ENCODE measurements around the gene MICAL2. TPM values are rescaled to one million over a fixed set of nuclear protein-coding genes. Genes with fewer than 3 reads are reported as not detected.

MICAL2 gene
- total RNA-seq, 1 experiment from 2014 or later = 37.4 TPM

GRCh38 chr11:12088531-12088930 lies 21.9 kb upstream of the MICAL2 start:
- CTCF ChIA-PET = interaction anchor here (1.0 to 2.8 kb wide), 7 partner anchors 11 to 199 kb away, joined by 3 to 31 read pairs (median 5); partner anchors contain the start of gene MICAL2

More at GRCh38 chr11:12088531-12088930, 21.9 kb upstream of the MICAL2 start:
- TF ChIP-seq ATF3 (IDR thresholded peaks at IDR 0.05) = no peak
- no peak for TF ChIP-seq ZBTB33 (IDR thresholded peaks at IDR 0.05; ENCODE audit: extremely low read depth, insufficient replicate concordance, low read length)
- no peak for TF ChIP-seq FOSL1 (IDR thresholded peaks at IDR 0.05; ENCODE audit: low read depth)
- Histone ChIP-seq H2AFZ (ENCODE audit: low read depth, low read length, poor library complexity, severe bottlenecking) (peak overlapping the region; percentile 55), H3K4me1 (ENCODE audit: control insufficient read depth in 1 of 2, insufficient read depth in 2 of 2, low read length in 2 of 2) (peaks cover 48 to 72% of the 10 kb centered on the region in 2 experiments), H3K27me3 (ENCODE audit: insufficient read depth, low read length) (no peaks in the 10 kb centered on the region), H3K36me3 (ENCODE audit: control insufficient read depth in 1 of 2, insufficient read depth in 2 of 2, low read length in 2 of 2) (no peaks in the 10 kb centered on the region), H4K20me1 (ENCODE audit: insufficient read depth) (no peaks in the 10 kb centered on the region), H3K79me2 (ENCODE audit: insufficient read depth, low read length) (no peaks in the 10 kb centered on the region), H3K4me2 (ENCODE audit: low read length) (peak overlapping the region; percentile 87), H3K4me3 (replicated peaks in 1 of 2; ENCODE audit: low read depth in 1 of 2, low read length in 2 of 2) (no peak overlapping the region), H3K27ac (ENCODE audit: low read depth, low read length) (no peak overlapping the region), H3K9ac (ENCODE audit: low read length) (peak overlapping the region; percentile 65; the same call in 1 of the 2 replicates), H3K9me2 (ENCODE audit: insufficient read depth) (no peaks in the 10 kb centered on the region), H3K9me3 (ENCODE audit: control insufficient read depth in 1 of 2, insufficient read depth in 1 of 2, low read depth in 1 of 2, low read length in 2 of 2) (no peaks in the 10 kb centered on the region)
- DNase-seq (ENCODE audit: low read depth, low spot score) (no peak), ATAC-seq (no peak)
- ChIA-PET RAD21 (ENCODE audit: low non-redundant PET in 1 of 2, low total read pairs in 2 of 2, uncharacterized antibody in 2 of 2, unreplicated experiment in 2 of 2) (interaction anchor here (1.0 to 1.4 kb wide), 4 partner anchors 20 to 147 kb away, joined by 3 to 4 read pairs (median 4); no protein-coding TSS in a partner anchor), POLR2A (interaction anchor here (0.6 to 1.6 kb wide), 4 partner anchors 94 to 1783 kb away, joined by 3 to 4 read pairs (median 3); partner anchors contain the start of gene ADM)
- intact Hi-C loops (cut with micrococcal nuclease) = loop anchor here (1.0 to 10.0 kb wide), 3 partner anchors 94 to 193 kb away; no protein-coding TSS in a partner anchor
- BruUV-seq (replicated peaks) = no TSS peak

Measured in HCT116 (cell line).